ENCODE measurements around the gene GTF2H1. TPM values are rescaled to one million over a fixed set of nuclear protein-coding genes. Genes with fewer than 3 reads are reported as not detected.

Gene GTF2H1
- total RNA-seq, result 58.5 and 64.0 TPM in 2 replicates

DNA sequence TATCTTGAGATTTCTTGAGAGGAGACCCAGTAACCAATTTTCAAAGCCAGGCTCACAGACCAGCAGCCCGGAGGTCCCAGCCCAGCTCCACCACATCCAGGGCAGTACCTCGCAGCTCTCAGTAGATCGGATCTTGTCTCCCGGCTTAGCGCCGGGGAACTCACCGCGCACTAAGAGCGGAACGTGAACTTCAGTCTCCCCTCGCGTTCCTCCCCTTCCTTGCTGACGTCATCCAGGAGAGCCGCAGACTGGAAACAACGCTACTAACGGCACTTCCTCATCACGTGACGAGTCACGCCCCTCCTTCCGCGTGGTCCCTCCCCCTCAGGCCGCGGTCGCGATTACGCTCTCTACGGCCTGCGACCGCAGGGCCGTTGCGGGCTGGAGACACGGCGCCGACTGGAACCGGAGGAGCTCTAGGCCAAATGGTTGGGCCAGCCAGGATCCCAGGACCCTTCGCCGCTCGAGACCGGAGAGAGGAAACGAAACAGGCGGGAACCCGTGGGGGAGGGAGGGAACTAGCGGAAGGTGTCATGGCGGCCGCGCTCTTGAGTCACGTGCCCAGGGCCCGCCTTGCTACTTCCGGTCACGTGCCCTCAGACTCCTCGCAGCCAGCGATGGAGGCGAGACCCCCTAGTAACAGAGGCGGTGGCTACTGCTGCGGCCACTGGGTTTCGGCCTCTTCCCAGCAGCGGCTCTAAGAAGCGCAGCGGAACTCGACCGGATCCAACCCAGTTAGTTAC lies at the start of gene GTF2H1, which contains the start of gene HPS5:
Gene GTF2H1, plus strand, starts transcription at position 599 of the 743 bp plus-strand sequence. CDS start 10,508 bp downstream, outside the sequence.
Gene HPS5, minus strand, starts transcription at position 172 of the 743 bp plus-strand sequence. CDS start 4,282 bp downstream, outside the sequence.

GRCh38 chr11:18394275-18394927 lies 72.0 kb downstream of the GTF2H1 start, which contains the start of gene LDHA:
Gene LDHA, plus strand, starts transcription at chr11:18394563. Its CDS starts 2,280 bp downstream, at chr11:18396843.

Other genes with a start within 250 kb of the GTF2H1 start
- gene SAAL1, start 216.5 kb upstream of the GTF2H1 start, total RNA-seq, result 26.3 and 34.0 TPM in 2 replicates
- not detected in 2 replicates for gene MRGPRX3, start 190.0 kb upstream of the GTF2H1 start, total RNA-seq
- not detected in 2 replicates for gene MRGPRX4, start 149.7 kb upstream of the GTF2H1 start, total RNA-seq
- not detected in 2 replicates for gene SAA4, start 85.8 kb upstream of the GTF2H1 start, total RNA-seq
- gene SAA2, start 73.9 kb upstream of the GTF2H1 start, total RNA-seq, result not detected in 2 replicates
- not detected in 2 replicates for gene SAA1, start 56.3 kb upstream of the GTF2H1 start, total RNA-seq
- 25.3 and 38.0 TPM in 2 replicates for gene HPS5, start 427 bp upstream of the GTF2H1 start, total RNA-seq
- 614 and 722 TPM in 2 replicates for gene LDHA, start 72.0 kb downstream of the GTF2H1 start, total RNA-seq
- 0.32 TPM in 1 of 2 replicates, not detected in the other for gene LDHC, start 89.8 kb downstream of the GTF2H1 start, total RNA-seq
- gene LDHAL6A, start 133.3 kb downstream of the GTF2H1 start, total RNA-seq, result not detected in 2 replicates
- gene TSG101, start 204.4 kb downstream of the GTF2H1 start, total RNA-seq, result 36.8 and 48.7 TPM in 2 replicates